ENCODE measurements around the gene TMEM209. TPM values are rescaled to one million over a fixed set of nuclear protein-coding genes. Genes with fewer than 3 reads are reported as not detected.
A peak's percentile ranks its signal among the peaks of the same experiment; 100 is the strongest.
"Not testable (repeated sequence)": the region's sequence is repeated elsewhere in the genome, so short reads cannot be mapped to it uniquely, and the experiment has no call there.

Gene TMEM209
- total RNA-seq, 3 donors from 2014 or later (not counting 1 experiment from before 2014, with no cell fraction given): 26.3 to 31.0 (median 30.4) TPM

- no peak for DNase-seq
- peaks cover 13% of the 10 kb centered on the region for H3K9me3 ChIP-seq (ENCODE audit: control insufficient read depth, insufficient read depth, low read length)
- H3K27me3 ChIP-seq (ENCODE audit: control insufficient read depth, insufficient read depth, low read length): peaks cover 4% of the 10 kb centered on the region
- no peak overlapping the region for H3K27ac ChIP-seq (ENCODE audit: low read length)
- intact Hi-C loops (cut with micrococcal nuclease): no loop called here
- TF ChIP-seq CTCF (IDR thresholded peaks at IDR 0.05): no peak
- peaks cover 21% of the 10 kb centered on the region for H3K4me1 ChIP-seq (ENCODE audit: control insufficient read depth, insufficient read depth, low read length)
- Mint-ChIP-seq H3K4me3 (no peak overlapping the region), H3K36me3 (no peaks in the 10 kb centered on the region), H3K27ac (no peak overlapping the region), H3K4me1 (peaks cover 8 to 12% of the 10 kb centered on the region in 2 donors), H3K27me3 (ENCODE audit: low read depth in 2 of 2) (peaks cover 0 to 3% of the 10 kb centered on the region in 2 donors), H3K9me3 (no peaks in the 10 kb centered on the region)
- ATAC-seq: no peak
- 90% methylated on average over 14 of the region's 14 CpGs for WGBS (ENCODE audit: insufficient coverage)
- no peak overlapping the region for H3K4me3 ChIP-seq (ENCODE audit: low read length)
- H3K36me3 ChIP-seq (ENCODE audit: control insufficient read depth, insufficient read depth, low read length): no peaks in the 10 kb centered on the region
These were observed 57.4 kb downstream of the TMEM209 start for GRCh38 chr7:130147710-130148325.

- DNase-seq: no peak
- 97% methylated on average over 9 of the region's 9 CpGs for WGBS (ENCODE audit: insufficient coverage)
- intact Hi-C loops (cut with micrococcal nuclease): no loop called here
- H3K4me3 Mint-ChIP-seq: no peak overlapping the region
- peaks cover 0 to 3% of the 10 kb centered on the region in 2 donors for H3K27me3 Mint-ChIP-seq (ENCODE audit: low read depth in 2 of 2)
- H3K36me3 Mint-ChIP-seq: no peaks in the 10 kb centered on the region
- peaks cover 8 to 13% of the 10 kb centered on the region in 2 donors for H3K4me1 Mint-ChIP-seq
- no peak for TF ChIP-seq CTCF (IDR thresholded peaks at IDR 0.05)
- H3K27ac Mint-ChIP-seq: no peak overlapping the region
- Histone ChIP-seq H3K27ac (ENCODE audit: low read length) (no peak overlapping the region), H3K27me3 (ENCODE audit: control insufficient read depth, insufficient read depth, low read length) (peaks cover 4% of the 10 kb centered on the region), H3K36me3 (ENCODE audit: control insufficient read depth, insufficient read depth, low read length) (no peaks in the 10 kb centered on the region), H3K4me3 (ENCODE audit: low read length) (no peak overlapping the region), H3K4me1 (ENCODE audit: control insufficient read depth, insufficient read depth, low read length) (peaks cover 20% of the 10 kb centered on the region), H3K9me3 (ENCODE audit: control insufficient read depth, insufficient read depth, low read length) (peaks cover 6% of the 10 kb centered on the region)
- ATAC-seq: no peak
- H3K9me3 Mint-ChIP-seq: no peaks in the 10 kb centered on the region
These were observed 58.4 kb downstream of the TMEM209 start for GRCh38 chr7:130146693-130147405.

- H3K27me3 ChIP-seq (ENCODE audit: control insufficient read depth, insufficient read depth, low read length); H3K27ac ChIP-seq (ENCODE audit: low read length); H3K4me3 Mint-ChIP-seq; H3K36me3 Mint-ChIP-seq; intact Hi-C loops (cut with micrococcal nuclease); H3K9me3 ChIP-seq (ENCODE audit: control insufficient read depth, insufficient read depth, low read length); H3K27me3 Mint-ChIP-seq (ENCODE audit: low read depth in 2 of 2); H3K36me3 ChIP-seq (ENCODE audit: control insufficient read depth, insufficient read depth, low read length); DNase-seq; H3K9me3 Mint-ChIP-seq; ATAC-seq; H3K4me3 ChIP-seq (ENCODE audit: low read length): not testable (repeated sequence)
- Mint-ChIP-seq H3K4me1 (peaks cover 8 to 20% of the 10 kb centered on the region in 2 donors), H3K27ac (peak overlapping the region in 1 of 2 donors; percentile 81)
- peaks cover 27% of the 10 kb centered on the region for H3K4me1 ChIP-seq (ENCODE audit: control insufficient read depth, insufficient read depth, low read length)
- 94% methylated on average over 4 of the region's 5 CpGs for WGBS (ENCODE audit: insufficient coverage)
These were observed 59.1 kb downstream of the TMEM209 start for GRCh38 chr7:130146142-130146541.

GRCh38 chr7:130145424-130146100, 59.6 kb downstream of the TMEM209 start:
- Histone ChIP-seq H3K27ac (ENCODE audit: low read length) (no peak overlapping the region), H3K27me3 (ENCODE audit: control insufficient read depth, insufficient read depth, low read length) (peaks cover 4% of the 10 kb centered on the region), H3K36me3 (ENCODE audit: control insufficient read depth, insufficient read depth, low read length) (no peaks in the 10 kb centered on the region), H3K4me3 (ENCODE audit: low read length) (no peak overlapping the region), H3K9me3 (ENCODE audit: control insufficient read depth, insufficient read depth, low read length) (no peaks in the 10 kb centered on the region), H3K4me1 (ENCODE audit: control insufficient read depth, insufficient read depth, low read length) (peaks cover 33% of the 10 kb centered on the region)
- Mint-ChIP-seq H3K27me3 (ENCODE audit: low read depth in 2 of 2) (peaks cover 0 to 3% of the 10 kb centered on the region in 2 donors), H3K27ac (peak overlapping the region; percentile 52 to 81), H3K36me3 (no peaks in the 10 kb centered on the region), H3K9me3 (no peaks in the 10 kb centered on the region), H3K4me3 (peak overlapping the region; percentile 57), H3K4me1 (peaks cover 8 to 26% of the 10 kb centered on the region in 2 donors)
- intact Hi-C loops (cut with micrococcal nuclease): no loop called here
- TF ChIP-seq CTCF (IDR thresholded peaks at IDR 0.05): no peak
- 74% methylated on average over 14 of the region's 14 CpGs for WGBS (ENCODE audit: insufficient coverage)
- ATAC-seq (peak; percentile 83 to 94 (median 84)), DNase-seq (peak; percentile 26 to 49)

All from natural killer cell (primary cell).